GM23338 (cell line): ENCODE measurements around the gene GAS6.

Experiments
- CREB1 ChIP-seq: fragments of 250-450 bp; sonication (Bioruptor Pico); IDR thresholded peaks from 2 replicates; pipeline ENCODE4 v1.5.0; 2020; ENCODE audit warnings: low read depth, mild to moderate bottlenecking, moderate library complexity
- CTCF ChIP-seq, 2 experiments: fragments of 200-600 bp in 1 of 2; sonication (generic) in 1 of 2; conservative IDR thresholded peaks; 2 replicates each; pipeline versions ENCODE4 v1.5.1 to v1.6.1; 2016 to 2017; ENCODE audit warnings: antibody characterized with exemption in 2 of 2, low read depth in 2 of 2, mild to moderate bottlenecking in 2 of 2, moderate library complexity in 1 of 2
- EZH2 ChIP-seq: fragments of 200-600 bp; sonication (generic); IDR thresholded peaks from one replicate; pipeline ENCODE4 v1.8.0; 2017; ENCODE audit warnings: antibody characterized with exemption, mild to moderate bottlenecking, low read depth; ENCODE audit not compliant: unreplicated experiment
- EZH2phosphoT487 ChIP-seq: fragments of 200-600 bp; sonication (generic); IDR thresholded peaks from one replicate; pipeline ENCODE4 v1.8.1; 2018; ENCODE audit warnings: antibody characterized with exemption; ENCODE audit not compliant: unreplicated experiment
- JUNB ChIP-seq: IDR thresholded peaks from one replicate; pipeline ENCODE4 v1.6.1; 2016; ENCODE audit warnings: antibody characterized with exemption; ENCODE audit not compliant: unreplicated experiment
- NANOG ChIP-seq: IDR thresholded peaks from 2 replicates; pipeline ENCODE4 v1.6.1; 2016; ENCODE audit warnings: antibody characterized with exemption, borderline replicate concordance
- POLR2AphosphoS5 ChIP-seq: IDR thresholded peaks from 2 replicates; pipeline ENCODE4 v1.6.1; 2016; ENCODE audit warnings: antibody characterized with exemption, low read depth
- REST ChIP-seq: IDR thresholded peaks from one replicate; pipeline ENCODE4 v1.6.1; 2018; ENCODE audit warnings: antibody characterized with exemption; ENCODE audit not compliant: unreplicated experiment
- ZNF114 ChIP-seq: fragments of 250-450 bp; sonication (Bioruptor Pico); IDR thresholded peaks from 2 replicates; pipeline ENCODE4 v1.5.0; 2020; ENCODE audit warnings: mild to moderate bottlenecking, moderate library complexity

GRCh38 chr13:113831061-113831460, 32.8 kb downstream of the GAS6 start:
- no peak for TF ChIP-seq CTCF (conservative IDR thresholded peaks at IDR 0.05; ENCODE audit: low read depth in 2 of 2)
- no peak for TF ChIP-seq POLR2AphosphoS5
- TF ChIP-seq EZH2: no peak
- no peak for TF ChIP-seq CREB1
- no peak for TF ChIP-seq NANOG
- TF ChIP-seq REST: no peak
- no peak for TF ChIP-seq ZNF114 (CRISPR knock-in tag)
- TF ChIP-seq EZH2phosphoT487: no peak
- no peak for TF ChIP-seq JUNB
